Mesenchymal stem cell (in vitro differentiated cells and primary cell): ENCODE data around the gene FANCE.

Experiments used
- DNase-seq: peaks from one replicate; pipeline ENCODE4 v3.0.0-alpha.2; 2013
- H2AFZ ChIP-seq: one replicate; pipeline ENCODE4 v1.6.1; 2013; ENCODE audit warnings: low read depth, mild to moderate bottlenecking, control low read depth, inconsistent platforms, low read length, moderate library complexity
- H2AK5ac ChIP-seq: 2 replicates; pipeline ENCODE4 v1.6.1; 2013; ENCODE audit warnings: low read length, moderate library complexity, mild to moderate bottlenecking, inconsistent platforms; ENCODE audit not compliant: severe bottlenecking
- H2BK120ac ChIP-seq: one replicate; pipeline ENCODE4 v1.6.1; 2013; ENCODE audit warnings: low read depth, mild to moderate bottlenecking, inconsistent platforms, low read length, moderate library complexity
- H2BK12ac ChIP-seq, 2 experiments: one replicate each; pipeline ENCODE4 v1.6.1; 2013; ENCODE audit warnings: inconsistent platforms in 2 of 2, low read length in 2 of 2, mild to moderate bottlenecking in 2 of 2, moderate library complexity in 2 of 2, control low read depth in 1 of 2
- H2BK15ac ChIP-seq: one replicate; pipeline ENCODE4 v1.6.1; 2013; ENCODE audit warnings: mild to moderate bottlenecking, low read depth, inconsistent platforms; ENCODE audit not compliant: poor library complexity, severe bottlenecking
- H2BK5ac ChIP-seq: 2 replicates; pipeline ENCODE4 v1.6.1; 2013; ENCODE audit warnings: low read depth, mild to moderate bottlenecking, low read length, control low read depth, inconsistent platforms; ENCODE audit not compliant: poor library complexity, severe bottlenecking
- H3K14ac ChIP-seq, 2 experiments: one replicate each; pipeline ENCODE4 v1.6.1; 2013; ENCODE audit warnings: inconsistent platforms in 2 of 2, low read length in 2 of 2, control low read depth in 1 of 2, mild to moderate bottlenecking in 1 of 2, moderate library complexity in 1 of 2
- H3K18ac ChIP-seq, 2 experiments: one replicate each; pipeline ENCODE4 v1.6.1; 2013; ENCODE audit warnings: inconsistent platforms in 2 of 2, low read length in 2 of 2, control low read depth in 1 of 2, low read depth in 1 of 2, mild to moderate bottlenecking in 1 of 2
- H3K23ac ChIP-seq, 2 experiments: one replicate each; pipeline ENCODE4 v1.6.1; 2013; ENCODE audit warnings: inconsistent platforms in 2 of 2, low read length in 2 of 2, mild to moderate bottlenecking in 2 of 2, moderate library complexity in 2 of 2, control low read depth in 1 of 2
- H3K27ac ChIP-seq: 2 replicates; pipeline ENCODE4 v1.5.1; 2013; ENCODE audit warnings: mild to moderate bottlenecking, moderate library complexity, low read length, control low read depth, inconsistent platforms; ENCODE audit not compliant: poor library complexity, severe bottlenecking
- H3K27me3 ChIP-seq, 2 experiments: 2 replicates each; pipeline versions ENCODE4 v1.6.1 to v1.7.0; 2013; ENCODE audit warnings: low read length in 2 of 2, mild to moderate bottlenecking in 2 of 2, moderate library complexity in 2 of 2, control low read depth in 1 of 2, inconsistent platforms in 1 of 2; ENCODE audit not compliant: control insufficient read depth in 1 of 2, insufficient read depth in 1 of 2
- H3K36me3 ChIP-seq, 2 experiments: 2 replicates each; pipeline versions ENCODE4 v1.6.1 to v1.7.0; 2013; ENCODE audit warnings: low read length in 2 of 2, control low read depth in 1 of 2, inconsistent platforms in 1 of 2, low read depth in 1 of 2, mild to moderate bottlenecking in 1 of 2; ENCODE audit not compliant: insufficient read depth in 2 of 2, control insufficient read depth in 1 of 2
- H3K4ac ChIP-seq, 2 experiments: one replicate each; pipeline ENCODE4 v1.6.1; 2013; ENCODE audit warnings: inconsistent platforms in 2 of 2, low read length in 2 of 2, mild to moderate bottlenecking in 2 of 2, moderate library complexity in 2 of 2, control low read depth in 1 of 2, low read depth in 1 of 2
- H3K4me1 ChIP-seq: 2 replicates; pipeline ENCODE4 v1.6.1; 2013; ENCODE audit warnings: low read depth, low read length, control low read depth; ENCODE audit not compliant: control insufficient read depth, insufficient read depth
- H3K4me2 ChIP-seq: 2 replicates; pipeline ENCODE4 v1.6.1; 2013; ENCODE audit warnings: low read length, mild to moderate bottlenecking, inconsistent platforms; ENCODE audit not compliant: poor library complexity, severe bottlenecking
- H3K4me3 ChIP-seq, 2 experiments: 2 replicates each; pipeline versions ENCODE4 v1.5.1 to v1.7.0; 2013; ENCODE audit warnings: low read length in 2 of 2, mild to moderate bottlenecking in 2 of 2, control low read depth in 1 of 2, low read depth in 1 of 2; ENCODE audit not compliant: insufficient read depth in 1 of 2
- H3K79me1 ChIP-seq: replicated peaks from 2 replicates; pipeline ENCODE4 v1.6.1; 2013; ENCODE audit warnings: mild to moderate bottlenecking, control low read depth, low read length, inconsistent platforms; ENCODE audit not compliant: poor library complexity, severe bottlenecking
- H3K9ac ChIP-seq: 2 replicates; pipeline ENCODE4 v1.7.0; 2013; ENCODE audit warnings: mild to moderate bottlenecking, low read length, moderate library complexity
- H3K9me3 ChIP-seq: 2 replicates; pipeline ENCODE4 v1.7.0; 2013; ENCODE audit warnings: mild to moderate bottlenecking, low read length; ENCODE audit not compliant: control insufficient read depth
- H4K8ac ChIP-seq: one replicate; pipeline ENCODE4 v1.6.1; 2013; ENCODE audit warnings: inconsistent platforms, mild to moderate bottlenecking, low read length, moderate library complexity
- H4K91ac ChIP-seq: one replicate; pipeline ENCODE4 v1.6.1; 2013; ENCODE audit warnings: mild to moderate bottlenecking, low read length, inconsistent platforms
- WGBS: methylation state at CpG from one replicate; pipeline ENCODE4 v1.1.7; 2013; ENCODE audit warnings: mixed read lengths; 5-methylcytosine and 5-hydroxymethylcytosine counted together

FANCE gene

GRCh38 chr6:35427435-35427834, 24.7 kb upstream of the FANCE start:
- Histone ChIP-seq H3K79me1 (no peaks in the 10 kb centered on the region), H2BK12ac (peak overlapping the region in 1 of 2 experiments; percentile 3), H3K18ac (peak overlapping the region in 1 of 2 experiments; percentile 1), H3K4ac (peak overlapping the region in 1 of 2 experiments; percentile 46), H3K36me3 (peaks cover 30 to 44% of the 10 kb centered on the region in 2 experiments), H2BK120ac (no peak overlapping the region), H4K91ac (peak overlapping the region; percentile 15), H3K9me3 (peaks cover 15% of the 10 kb centered on the region), H3K9ac (no peak overlapping the region), H3K27ac (no peak overlapping the region), H2BK5ac (no peak overlapping the region), H2AK5ac (no peak overlapping the region), H3K23ac (no peak overlapping the region), H2BK15ac (no peak overlapping the region), H2AFZ (no peak overlapping the region), H3K4me1 (peaks cover 38% of the 10 kb centered on the region), H3K27me3 (no peaks in the 10 kb centered on the region), H3K4me2 (no peak overlapping the region), H3K4me3 (no peak overlapping the region), H3K14ac (no peak overlapping the region), H4K8ac (peak overlapping the region; percentile 27)
- DNase-seq, result no peak
- 92% methylated on average over 5 of the region's 5 CpGs for WGBS

- peak overlapping the region; percentile 1 to 31 for H3K18ac ChIP-seq
These were observed 24.3 kb upstream of the FANCE start for GRCh38 chr6:35427851-35428321.

GRCh38 chr6:35428421-35429149, 23.6 kb upstream of the FANCE start:
- Histone ChIP-seq H3K4me3 (peak overlapping the region in 1 of 2 experiments; percentile 24), H3K36me3 (peaks cover 28 to 41% of the 10 kb centered on the region in 2 experiments), H3K9ac (no peak overlapping the region), H2BK12ac (no peak overlapping the region), H2AK5ac (no peak overlapping the region), H3K9me3 (peaks cover 15% of the 10 kb centered on the region), H3K4ac (no peak overlapping the region), H2BK5ac (no peak overlapping the region), H3K14ac (peak overlapping the region in 1 of 2 experiments; percentile 37), H3K79me1 (no peaks in the 10 kb centered on the region), H4K91ac (no peak overlapping the region), H2BK120ac (no peak overlapping the region), H3K4me2 (no peak overlapping the region), H3K27ac (peak overlapping the region; percentile 21), H2AFZ (no peak overlapping the region), H3K27me3 (no peaks in the 10 kb centered on the region), H3K4me1 (peaks cover 38% of the 10 kb centered on the region), H3K23ac (no peak overlapping the region), H4K8ac (no peak overlapping the region), H3K18ac (peak overlapping the region; percentile 16 to 84), H2BK15ac (no peak overlapping the region)
- peak; percentile 44 for DNase-seq
- 77% methylated on average over 10 of the region's 10 CpGs for WGBS

More at GRCh38 chr6:35427851-35428321, 24.3 kb upstream of the FANCE start:
- no peak overlapping the region for H2AK5ac ChIP-seq
- peak overlapping the region; percentile 21 for H3K27ac ChIP-seq
- H3K9me3 ChIP-seq, result peaks cover 15% of the 10 kb centered on the region
- no peaks in the 10 kb centered on the region for H3K27me3 ChIP-seq
- H3K4me1 ChIP-seq, result peaks cover 38% of the 10 kb centered on the region
- peak overlapping the region in 1 of 2 experiments; percentile 37 for H3K14ac ChIP-seq
- no peak overlapping the region for H2AFZ ChIP-seq
- H3K79me1 ChIP-seq, result no peaks in the 10 kb centered on the region
- H4K8ac ChIP-seq, result peak overlapping the region; percentile 35
- peaks cover 29 to 42% of the 10 kb centered on the region in 2 experiments for H3K36me3 ChIP-seq
- H2BK12ac ChIP-seq, result no peak overlapping the region
- H3K23ac ChIP-seq, result no peak overlapping the region
- H4K91ac ChIP-seq, result no peak overlapping the region
- H2BK120ac ChIP-seq, result no peak overlapping the region
- H3K4me2 ChIP-seq, result no peak overlapping the region
- peak overlapping the region; percentile 60 for H2BK15ac ChIP-seq
- 48% methylated on average over 5 of the region's 9 CpGs for whole genome bisulfite sequencing
- DNase-seq, result peak; percentile 41
- peak overlapping the region in 1 of 2 experiments; percentile 46 for H3K4ac ChIP-seq
- H3K9ac ChIP-seq, result no peak overlapping the region
- H3K4me3 ChIP-seq, result no peak overlapping the region
- no peak overlapping the region for H2BK5ac ChIP-seq

GRCh38 chr6:35429463-35429862, 22.7 kb upstream of the FANCE start:
- H3K23ac ChIP-seq, result no peak overlapping the region
- peaks cover 35% of the 10 kb centered on the region for H3K4me1 ChIP-seq
- H3K18ac ChIP-seq, result no peak overlapping the region
- no peak overlapping the region for H2AFZ ChIP-seq
- H2BK15ac ChIP-seq, result no peak overlapping the region
- H2BK12ac ChIP-seq, result no peak overlapping the region
- no peak overlapping the region for H3K27ac ChIP-seq
- no peak overlapping the region for H3K4ac ChIP-seq
- H3K79me1 ChIP-seq, result no peaks in the 10 kb centered on the region
- peaks cover 20 to 32% of the 10 kb centered on the region in 2 experiments for H3K36me3 ChIP-seq
- WGBS, result 96% methylated on average over 2 of the region's 2 CpGs
- DNase-seq, result no peak
- peaks cover 15% of the 10 kb centered on the region for H3K9me3 ChIP-seq
- H3K27me3 ChIP-seq, result no peaks in the 10 kb centered on the region
- no peak overlapping the region for H4K91ac ChIP-seq
- H2AK5ac ChIP-seq, result no peak overlapping the region
- H4K8ac ChIP-seq, result no peak overlapping the region
- peak overlapping the region in 1 of 2 experiments; percentile 24 for H3K4me3 ChIP-seq
- no peak overlapping the region for H3K4me2 ChIP-seq
- no peak overlapping the region for H2BK5ac ChIP-seq
- no peak overlapping the region for H3K9ac ChIP-seq
- H3K14ac ChIP-seq, result no peak overlapping the region
- H2BK120ac ChIP-seq, result no peak overlapping the region
